HepG2 (cell line): ENCODE results near the gene LRRC27. TPM values are rescaled to one million over a fixed set of nuclear protein-coding genes. Genes with fewer than 3 reads are reported as not detected.

Source experiments
- ATAC-seq: fragments of 200-7000 bp; cut with Tn5 transposase; 3 replicates; pipeline ENCODE4 v1.9.1; 2020; ENCODE audit warnings: mild to moderate bottlenecking, moderate library complexity
- BruUV-seq: library from RNA; stranded (reverse); fragments of 400-500 nt; replicated peaks from 2 replicates; lab custom pipeline; 2021; lab: Mats Ljungman, UMichigan
- CTCF ChIA-PET: fragments of 300-600 bp; formaldehyde crosslinking; extraction: SDS; loops from one replicate; lab custom pipeline; 2021; ENCODE audit warnings: low total read pairs, inconsistent platforms, low intra/inter-chr PET ratio; lab: Yijun Ruan, JAX
- POLR2A ChIA-PET: fragments of 350-600 bp; sonication (Branson Sonifier 250); formaldehyde crosslinking; loops from one replicate; lab custom pipeline; 2020; ENCODE audit warnings: antibody characterized with exemption, inconsistent platforms; lab: Yijun Ruan, JAX
- DNase-seq: peaks from one replicate; pipeline ENCODE4 v3.0.0-alpha.2; 2015; ENCODE audit warnings: low spot score
- FAIRE-seq: peaks from 3 replicates; lab custom pipeline; 2011; peaks lifted over from hg19 to GRCh38; lab: Jason Lieb, UNC
- H2AFZ ChIP-seq: one replicate; pipeline ENCODE4 v1.6.1; 2011; ENCODE audit warnings: low read length, inconsistent platforms
- H3K27ac ChIP-seq: fragments of 300-600 bp; 3 replicates; pipeline ENCODE4 v1.8.0; 2011; ENCODE audit warnings: mixed run types, mild to moderate bottlenecking, mixed read lengths, low read length, inconsistent platforms; ENCODE audit not compliant: insufficient read depth; ENCODE audit errors: extremely low read length
- H3K27me3 ChIP-seq, 2 experiments: fragments of 200-600 bp in 1 of 2; 2 replicates in 1 of 2; 3 replicates in 1 of 2; pipeline versions ENCODE4 v1.6.0 to v1.8.0; 2011; ENCODE audit warnings: low read length in 2 of 2, mild to moderate bottlenecking in 2 of 2, moderate library complexity in 2 of 2, inconsistent platforms in 1 of 2; ENCODE audit not compliant: insufficient read depth in 2 of 2, control insufficient read depth in 1 of 2
- H3K36me3 ChIP-seq, 2 experiments: fragments of 200-600 bp in 1 of 2; replicated peaks in 1 of 2; 2 replicates in 1 of 2; 3 replicates in 1 of 2; pipeline versions ENCODE4 v1.5.1 to v1.8.0; 2011; ENCODE audit warnings: low read length in 2 of 2, inconsistent platforms in 1 of 2; ENCODE audit not compliant: insufficient read depth in 2 of 2, control insufficient read depth in 1 of 2
- H3K4me1 ChIP-seq: 2 replicates; pipeline ENCODE4 v1.5.1; 2012; ENCODE audit warnings: low read length, inconsistent platforms; ENCODE audit not compliant: insufficient read depth
- H3K4me2 ChIP-seq: 2 replicates; pipeline ENCODE4 v1.6.0; 2011; ENCODE audit warnings: low read depth, low read length, inconsistent platforms
- H3K4me3 ChIP-seq, 3 experiments: fragments of 200-600 bp in 1 of 3; sonication (generic), shearing (Covaris generic) in 1 of 3; replicated peaks in 1 of 3; 2 replicates each; pipeline ENCODE4 v1.5.1; 2011 to 2016; ENCODE audit warnings: low read length in 3 of 3, inconsistent platforms in 2 of 3, low read depth in 2 of 3, mild to moderate bottlenecking in 2 of 3, control low read depth in 1 of 3, mixed read lengths in 1 of 3; ENCODE audit not compliant: insufficient read depth in 1 of 3
- H3K79me2 ChIP-seq: one replicate; pipeline ENCODE4 v1.6.1; 2011; ENCODE audit warnings: low read length, inconsistent platforms; ENCODE audit not compliant: insufficient read depth
- H3K9ac ChIP-seq: 2 replicates; pipeline ENCODE4 v1.6.0; 2011; ENCODE audit warnings: mild to moderate bottlenecking, low read depth, low read length, inconsistent platforms; ENCODE audit not compliant: insufficient read depth
- H3K9me3 ChIP-seq: 2 replicates; pipeline ENCODE4 v1.5.1; 2012; ENCODE audit warnings: mild to moderate bottlenecking, low read length
- H4K20me1 ChIP-seq: 2 replicates; pipeline ENCODE4 v1.6.0; 2011; ENCODE audit warnings: inconsistent platforms, mild to moderate bottlenecking, low read length, moderate library complexity; ENCODE audit not compliant: insufficient read depth
- AGO2 ChIP-seq: fragments of 200-400 bp; formaldehyde crosslinking; optimal IDR thresholded peaks from 2 replicates; pipeline ENCODE3; 2017; ENCODE audit warnings: mild to moderate bottlenecking, low read depth, low read length, moderate library complexity
- GATA4 ChIP-seq: sonication (generic); IDR thresholded peaks from 2 replicates; pipeline ENCODE4 v1.6.1; 2016; ENCODE audit warnings: antibody characterized with exemption, low read depth, borderline replicate concordance
- RBAK ChIP-seq: sonication (generic); formaldehyde crosslinking; IDR thresholded peaks from 2 replicates; pipeline ENCODE4 v1.5.1; 2020; ENCODE audit warnings: mild to moderate bottlenecking, missing genetic modification reagents
- SP4 ChIP-seq: sonication (generic); formaldehyde crosslinking; IDR thresholded peaks from 2 replicates; pipeline ENCODE4 v1.8.1; 2023; ENCODE audit warnings: mild to moderate bottlenecking, missing genetic modification reagents
- TOPORS ChIP-seq: sonication (generic); formaldehyde crosslinking; IDR thresholded peaks from 2 replicates; pipeline ENCODE4 v1.8.0; 2023; ENCODE audit warnings: mild to moderate bottlenecking, missing genetic modification reagents
- ZNF296 ChIP-seq: sonication (generic); formaldehyde crosslinking; conservative IDR thresholded peaks from 2 replicates; pipeline ENCODE4 v1.5.0; 2020; ENCODE audit warnings: mild to moderate bottlenecking, missing genetic modification reagents
- ZNF850 ChIP-seq: sonication (generic); formaldehyde crosslinking; conservative IDR thresholded peaks from 2 replicates; pipeline ENCODE4 v1.9.0; 2021; ENCODE audit warnings: mild to moderate bottlenecking, missing genetic modification reagents
- WGBS: methylation state at CpG from one replicate; pipeline ENCODE4 v1.1.6; 2017; ENCODE audit warnings: low lambda C conversion rate; 5-methylcytosine and 5-hydroxymethylcytosine counted together
- in situ Hi-C: cut with HindIII; loops from 2 replicates; pipeline ENCODE4 v1.10.0; 2017; ENCODE audit warnings: low pct_unique_long_range_greater_than_20kb; ENCODE audit not compliant: extremely low pct_ligation_motif_present
- intact Hi-C: fragments of 100-400 bp; cut with micrococcal nuclease; formaldehyde crosslinking; loops from one replicate; pipeline ENCODE4 v1.10.0; 2022; ENCODE audit not compliant: unreplicated experiment
- polyA plus RNA-seq, 8 experiments: library from polyadenylated mRNA; depleted of rRNA in 3 of 8; stranded (reverse) in 7 of 8; unstranded in 1 of 8; fragments of >200 nt; fragmentation: Illumina TruSeq in 4 of 8; extraction: Trizol in 4 of 8; gene quantifications; 2 replicates each; pipeline versions ENCODE4 v1.2.1 to v1.2.3, GENCODE V29; 2011 to 2016; ENCODE audit warnings: low read depth in 4 of 8, missing spikeins in 1 of 8, mixed read lengths in 1 of 8; ENCODE audit not compliant: insufficient read depth in 1 of 8
- total RNA-seq, 5 experiments: library from RNA; depleted of rRNA; stranded (reverse); fragments of >200 nt; fragmentation: Illumina TruSeq; extraction: Trizol; gene quantifications; 2 replicates each; pipeline ENCODE4 v1.2.3, GENCODE V29; 2016; ENCODE audit warnings: low read depth in 1 of 5

Gene LRRC27
- total and polyA plus RNA-seq, 2 of the 13 experiments (the other 11 are each of a cell fraction or from before 2014, with no cell fraction given): 4.2 to 4.6 TPM

DNA sequence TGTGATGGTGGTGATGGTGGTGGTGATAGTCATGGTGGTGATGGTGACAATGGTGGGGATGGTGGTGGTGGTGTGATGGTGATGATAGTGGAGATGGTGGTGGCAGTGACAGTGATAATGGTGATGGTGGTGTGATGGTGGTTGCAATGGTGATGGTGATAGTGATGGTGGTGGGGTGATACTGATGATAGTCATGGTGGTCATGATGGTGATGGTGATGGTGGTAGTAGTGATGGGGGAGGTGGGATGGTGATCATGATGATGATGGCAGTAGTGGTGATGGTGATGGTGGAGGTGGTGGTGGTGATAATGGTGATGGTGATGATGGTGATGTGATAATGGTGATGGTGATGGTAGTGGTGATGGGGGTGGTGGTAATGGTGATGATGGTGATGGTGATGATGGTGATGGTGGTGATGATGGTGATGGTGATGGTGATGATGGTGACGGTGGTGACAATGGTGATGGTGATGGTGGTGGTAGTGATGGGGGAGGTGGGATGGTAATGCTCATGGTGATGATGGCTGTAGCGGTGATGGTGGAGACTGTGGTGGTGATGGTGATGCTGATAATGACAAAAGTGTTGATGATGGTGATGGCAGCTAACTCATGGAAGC, 60.3 kb downstream of the LRRC27 start (continued):
- no peak for TF ChIP-seq AGO2
- TF ChIP-seq, all 625 proteins: peak for 11

DNA sequence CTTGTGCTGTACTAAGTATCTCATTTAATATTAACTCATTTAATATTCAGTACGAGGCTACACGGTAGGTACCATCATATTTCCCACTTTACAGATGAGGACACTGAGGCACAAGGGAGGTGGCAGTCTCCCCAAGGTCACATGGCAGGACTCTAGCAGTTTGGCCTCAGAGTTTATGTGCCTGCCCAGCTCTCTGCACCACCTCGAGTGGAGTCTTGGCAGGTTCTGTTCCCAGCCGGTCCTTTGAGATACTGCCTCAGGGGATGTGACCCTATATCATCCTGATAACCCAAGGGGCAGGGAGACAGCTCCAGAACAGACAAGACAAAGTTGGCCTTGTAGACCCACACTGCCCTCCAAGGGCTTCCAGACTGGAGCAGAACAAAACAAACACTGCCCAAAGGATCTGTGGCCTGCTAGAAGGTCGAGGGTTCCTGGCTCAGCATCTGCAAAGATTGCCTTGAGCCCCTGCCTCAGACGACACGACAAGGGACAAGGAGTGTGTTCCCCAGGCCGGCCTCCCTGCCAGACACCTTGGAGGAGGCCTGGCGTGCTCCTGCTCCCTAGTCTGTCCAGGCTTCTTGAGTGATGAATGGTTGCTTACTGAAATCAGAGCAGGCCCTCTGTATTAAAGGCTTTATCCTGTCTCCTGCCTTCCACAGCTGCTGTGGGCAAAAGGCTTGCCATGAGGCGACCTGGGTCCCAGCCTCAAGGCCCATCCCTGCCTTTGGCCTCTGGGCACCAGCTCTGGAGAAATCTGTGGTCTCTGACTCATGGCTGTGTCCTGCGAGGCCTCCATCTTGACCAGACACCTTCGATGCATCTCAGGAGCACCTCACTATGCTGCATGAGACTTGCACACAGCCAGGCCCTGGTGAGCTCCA, 61.1 kb downstream of the LRRC27 start:
- BruUV-seq: no TSS peak
- ChIA-PET CTCF (no interaction called here), POLR2A (no interaction called here)
- H3K4me3 ChIP-seq: no peak overlapping the region
- FAIRE-seq (no peak), DNase-seq (no peak), ATAC-seq (no peak)
- H3K27ac ChIP-seq: no peak overlapping the region
- no peaks in the 10 kb centered on the region for H3K79me2 ChIP-seq
- 23% methylated on average over 5 of the region's 12 CpGs for WGBS
- no peak for TF ChIP-seq SP4
- TF ChIP-seq GATA4: no peak
- TF ChIP-seq RBAK (CRISPR knock-in tag): no peak
- TF ChIP-seq ZNF296 (CRISPR knock-in tag): no peak
- no peak for TF ChIP-seq TOPORS
- no peak for TF ChIP-seq ZNF850
- H3K4me1 ChIP-seq: peaks cover 62% of the 10 kb centered on the region
- no peak overlapping the region for H3K9ac ChIP-seq
- H3K27me3 ChIP-seq: peaks cover 8 to 31% of the 10 kb centered on the region in 2 experiments; a peak in 3 of 5 replicates
- no peak overlapping the region for H3K4me2 ChIP-seq
- H2AFZ ChIP-seq: no peak overlapping the region
- no peaks in the 10 kb centered on the region for H3K36me3 ChIP-seq
- no peaks in the 10 kb centered on the region for H4K20me1 ChIP-seq
- intact Hi-C loops (no loop called here), in situ Hi-C loops (no loop called here)
- H3K9me3 ChIP-seq: no peaks in the 10 kb centered on the region
